Measurements from ENCODE around the gene TRAF5.
"Not testable (repeated sequence)": the region's sequence is repeated elsewhere in the genome, so short reads cannot be mapped to it uniquely, and the experiment has no call there.

TRAF5 gene

DNA sequence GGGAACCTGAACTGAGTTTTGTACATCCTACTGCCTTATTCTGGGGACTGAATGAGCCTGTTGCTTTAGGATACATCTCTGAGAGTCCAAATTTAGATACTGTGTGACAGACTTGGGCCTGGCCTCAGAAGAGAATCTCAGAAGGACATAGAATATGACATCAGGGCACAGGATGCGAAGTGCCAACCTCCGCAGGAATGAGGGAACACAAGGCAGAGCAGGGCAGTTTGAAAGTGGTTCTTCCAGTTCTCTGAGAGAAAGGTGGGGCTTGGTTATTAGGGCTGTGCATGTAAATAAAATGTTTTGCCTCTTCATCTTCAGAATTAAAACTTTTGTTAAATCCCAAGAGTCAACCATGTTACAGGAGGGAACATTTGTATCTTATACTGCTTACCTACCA, 23.1 kb downstream of the TRAF5 start:
- DNase-seq: no peak

DNA sequence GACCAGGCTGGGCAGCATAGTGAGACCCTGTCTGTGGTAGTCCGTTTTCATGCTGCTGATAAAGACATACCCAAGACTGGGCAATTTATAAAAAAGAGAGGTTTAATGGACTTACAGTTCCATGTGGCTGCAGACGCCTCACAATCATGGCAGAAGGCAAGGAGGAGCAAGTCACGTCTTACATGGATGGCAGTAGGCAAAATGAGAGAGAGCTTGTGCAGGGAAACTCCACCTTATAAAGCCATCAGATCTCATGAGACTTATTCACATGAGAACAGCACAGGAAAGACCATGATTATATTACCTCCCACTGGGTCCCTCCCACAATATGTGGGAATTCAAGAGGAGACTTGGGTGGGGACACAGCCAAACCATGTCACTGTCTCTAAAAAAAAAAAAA, 25.4 kb downstream of the TRAF5 start:
- not testable (repeated sequence) for DNase-seq

DNA sequence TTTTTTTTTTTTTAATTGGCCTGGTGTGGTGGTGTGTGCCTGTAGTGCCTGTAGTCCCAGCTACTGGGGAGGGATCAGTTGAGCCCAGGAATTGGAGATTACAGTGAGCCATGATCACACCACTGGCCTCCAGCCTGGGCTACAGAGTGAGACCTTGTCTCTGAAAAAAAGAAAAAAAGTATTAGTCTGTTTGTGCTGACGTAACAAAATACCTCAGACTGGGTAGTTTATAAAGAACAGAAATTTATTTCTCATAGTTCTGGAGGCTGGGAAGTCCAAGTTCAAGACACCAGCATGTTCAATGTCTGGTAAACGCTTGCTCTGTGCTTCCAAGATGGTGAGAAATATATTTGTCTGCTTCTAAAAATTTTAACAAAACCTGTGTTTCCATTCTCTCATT, 25.8 kb downstream of the TRAF5 start:
- DNase-seq: no peak

DNA sequence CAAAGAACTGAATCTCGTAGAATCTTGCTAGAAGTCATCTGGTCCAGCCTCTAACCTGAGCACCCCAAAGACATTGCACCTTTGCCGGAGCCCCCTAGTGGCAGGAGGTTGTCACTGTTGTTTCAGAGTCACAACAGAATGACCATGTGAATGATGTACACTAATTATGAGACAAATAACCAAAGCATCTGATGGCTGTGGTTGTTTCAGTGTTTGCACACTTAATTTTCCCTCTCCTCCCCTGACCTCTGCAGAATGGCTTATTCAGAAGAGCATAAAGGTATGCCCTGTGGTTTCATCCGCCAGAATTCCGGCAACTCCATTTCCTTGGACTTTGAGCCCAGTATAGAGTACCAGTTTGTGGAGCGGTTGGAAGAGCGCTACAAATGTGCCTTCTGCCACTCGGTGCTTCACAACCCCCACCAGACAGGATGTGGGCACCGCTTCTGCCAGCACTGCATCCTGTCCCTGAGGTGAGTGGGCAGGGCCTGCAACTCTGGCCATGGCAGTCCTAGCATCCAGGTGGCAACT, 26.4 kb downstream of the TRAF5 start:
- DNase-seq: no peak

DNA sequence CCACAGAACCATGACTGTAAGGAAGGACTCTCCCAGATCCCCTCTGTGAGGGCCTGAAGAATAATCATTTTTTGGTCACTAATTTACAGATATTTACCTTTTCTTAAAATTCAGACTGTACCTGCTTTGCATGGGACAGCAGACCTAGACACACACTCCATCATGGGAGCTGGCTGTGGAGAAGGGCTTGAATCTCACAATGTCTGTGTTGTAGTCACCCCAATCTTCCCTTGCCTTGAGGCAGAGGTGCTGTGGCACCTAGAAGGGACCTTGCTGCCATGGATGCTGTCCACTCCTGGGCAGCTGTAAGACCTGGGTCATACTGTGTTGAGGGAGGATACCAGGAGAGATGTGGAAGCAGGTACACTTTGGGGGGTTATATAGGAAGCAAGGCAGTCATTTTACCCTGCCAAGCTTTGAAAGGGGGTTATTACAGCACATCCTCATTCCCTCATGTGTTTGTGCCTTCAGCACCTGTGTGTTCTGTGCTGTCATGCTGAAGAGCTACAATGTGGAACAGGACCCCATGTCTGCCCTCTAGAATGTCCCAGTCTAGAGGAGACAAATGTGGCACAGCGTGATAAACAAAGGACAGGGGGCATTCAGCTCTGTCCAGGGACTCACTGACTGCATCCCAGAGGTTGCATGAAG, 27.1 kb downstream of the TRAF5 start:
- DNase-seq: no peak

DNA sequence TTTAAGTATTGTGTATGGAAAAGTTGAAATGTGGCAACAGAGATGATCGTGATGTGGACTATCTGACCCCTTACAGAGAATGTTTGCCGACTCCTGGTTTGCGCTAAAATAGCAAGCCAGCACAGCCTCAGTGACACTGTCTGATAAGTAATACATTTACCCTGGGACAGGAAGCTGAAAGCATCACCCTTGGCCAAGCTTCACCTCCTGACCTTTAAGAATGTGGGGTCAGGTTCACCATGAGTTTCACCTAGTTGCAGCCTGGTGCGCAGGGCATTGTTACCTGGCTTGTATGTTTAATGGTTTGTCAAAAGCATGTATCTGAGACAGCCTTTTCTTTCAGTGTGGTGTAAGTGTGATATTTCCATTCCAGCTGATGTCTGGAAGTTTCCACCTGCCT, 29.2 kb downstream of the TRAF5 start:
- no peak for DNase-seq

DNA sequence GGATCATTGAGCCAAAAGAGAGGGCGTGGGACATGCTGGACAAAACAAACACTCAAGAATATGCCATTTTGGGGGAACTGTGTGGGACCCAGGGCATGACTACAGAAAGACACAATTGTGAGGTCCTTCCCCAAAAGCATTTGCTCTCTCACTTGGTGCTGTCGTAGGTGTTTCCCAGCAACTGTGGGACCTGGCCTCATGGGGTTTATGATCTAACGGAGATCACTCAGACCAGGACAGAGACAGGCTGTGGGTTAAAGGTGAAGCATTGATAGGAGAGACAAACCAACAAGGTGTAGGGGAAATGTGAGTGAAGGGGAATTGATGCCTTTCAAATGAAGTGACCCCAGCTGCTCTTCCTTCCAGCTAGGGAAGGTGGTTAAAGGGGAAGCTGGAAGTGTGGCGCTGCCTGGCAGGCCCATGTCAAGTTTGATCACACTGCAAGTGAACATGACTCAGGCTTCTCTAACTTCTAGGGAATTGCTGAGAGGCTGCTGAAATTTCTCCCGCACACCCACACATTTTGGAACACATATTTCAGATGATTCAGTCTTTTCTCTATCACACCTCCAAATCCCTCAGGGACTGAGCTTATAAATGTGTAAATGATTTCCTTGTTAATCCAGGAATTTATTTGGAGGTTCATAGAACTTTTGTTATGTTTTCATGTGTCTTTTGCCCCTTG, 30.2 kb downstream of the TRAF5 start:
- no peak for DNase-seq

DNA sequence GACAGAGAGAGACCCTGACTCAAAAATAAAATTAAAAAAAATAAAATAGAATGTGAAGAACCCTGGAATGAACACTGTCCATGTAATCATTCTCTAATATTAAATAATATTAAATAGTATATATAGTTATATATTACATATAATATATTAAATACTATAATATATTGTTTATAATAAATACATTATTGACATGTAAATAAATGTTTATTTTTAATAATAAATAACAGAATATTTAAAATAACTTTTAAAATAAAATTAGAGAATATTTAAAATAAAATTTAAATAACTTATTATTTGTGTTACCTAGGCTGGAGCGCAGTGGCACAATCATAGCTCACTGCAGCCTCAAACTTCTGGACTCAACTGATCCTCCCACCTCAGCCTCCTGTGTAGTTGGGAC, 32.1 kb downstream of the TRAF5 start:
- DNase-seq: no peak

DNA sequence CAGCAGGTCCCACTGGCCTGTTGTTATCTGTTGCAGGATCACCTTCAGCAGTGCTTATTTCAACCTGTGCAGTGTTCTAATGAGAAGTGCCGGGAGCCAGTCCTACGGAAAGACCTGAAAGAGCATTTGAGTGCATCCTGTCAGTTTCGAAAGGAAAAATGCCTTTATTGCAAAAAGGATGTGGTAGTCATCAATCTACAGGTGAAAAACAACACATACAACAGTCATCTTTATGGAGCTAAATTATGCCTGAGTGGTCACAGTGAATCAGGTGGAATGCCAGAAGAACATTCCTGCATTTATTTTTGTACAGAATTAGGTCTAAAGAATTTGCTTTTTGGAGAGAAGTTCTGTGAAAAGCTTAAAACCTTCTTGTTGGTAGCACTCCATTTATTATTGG, 33.2 kb downstream of the TRAF5 start:
- no peak for DNase-seq

DNA sequence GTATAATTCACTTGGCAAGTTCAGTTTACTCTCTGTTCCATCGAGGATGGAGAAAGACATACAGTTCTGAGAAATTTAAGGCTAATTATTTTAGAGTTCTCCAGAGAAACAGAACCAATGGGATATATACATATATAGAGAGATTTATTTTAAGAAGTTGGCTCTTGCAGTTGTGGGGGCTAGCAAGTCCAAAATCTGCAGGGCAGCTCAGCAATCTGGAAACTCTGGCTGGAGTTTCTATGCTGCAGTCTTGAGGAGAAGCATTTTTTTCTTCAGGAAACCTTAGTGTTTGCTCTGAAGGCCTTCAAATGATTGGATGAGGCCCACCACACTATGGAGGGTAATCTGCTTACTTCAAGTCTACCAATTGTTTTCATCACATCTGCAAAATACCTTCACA, 34.6 kb downstream of the TRAF5 start:
- DNase-seq: no peak

DNA sequence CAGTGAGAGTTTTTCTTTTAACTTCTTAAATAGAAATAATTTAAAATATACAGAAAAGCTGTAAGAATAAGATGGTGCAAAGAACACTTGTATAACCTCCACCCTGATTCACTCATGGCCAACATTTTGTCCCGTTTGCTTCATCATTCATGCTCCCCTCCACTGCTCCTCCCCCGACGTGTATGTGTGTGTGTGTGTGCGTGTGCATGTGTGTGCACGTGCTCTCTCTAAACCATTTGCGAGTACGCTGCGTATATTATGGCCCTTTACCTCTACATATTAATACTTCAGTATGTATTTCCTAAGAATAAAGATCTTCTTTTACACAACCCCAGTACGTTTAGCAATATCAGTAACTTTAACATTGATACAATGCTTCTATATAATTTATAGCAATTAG, 43.0 kb downstream of the TRAF5 start:
- DNase-seq: no peak

DNA sequence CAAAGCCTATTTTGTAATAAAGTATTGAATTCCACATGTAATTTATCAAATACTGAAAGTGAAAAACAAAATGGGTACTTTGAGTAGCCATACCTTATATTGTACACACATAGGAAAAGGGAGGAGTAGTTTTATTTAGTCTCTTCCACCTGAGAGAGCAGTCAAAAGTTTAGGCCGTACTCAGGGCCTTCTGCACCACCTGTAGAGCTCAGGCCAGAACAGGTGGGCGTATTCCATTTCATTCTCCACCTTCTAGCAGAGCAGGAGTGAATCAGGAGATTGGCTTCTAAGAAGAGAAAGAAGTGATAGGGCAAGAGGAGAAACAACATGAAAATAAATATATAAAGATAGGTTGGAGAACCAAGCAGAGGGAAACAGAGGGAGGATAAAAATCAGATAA, 44.0 kb downstream of the TRAF5 start:
- no peak for DNase-seq

DNA sequence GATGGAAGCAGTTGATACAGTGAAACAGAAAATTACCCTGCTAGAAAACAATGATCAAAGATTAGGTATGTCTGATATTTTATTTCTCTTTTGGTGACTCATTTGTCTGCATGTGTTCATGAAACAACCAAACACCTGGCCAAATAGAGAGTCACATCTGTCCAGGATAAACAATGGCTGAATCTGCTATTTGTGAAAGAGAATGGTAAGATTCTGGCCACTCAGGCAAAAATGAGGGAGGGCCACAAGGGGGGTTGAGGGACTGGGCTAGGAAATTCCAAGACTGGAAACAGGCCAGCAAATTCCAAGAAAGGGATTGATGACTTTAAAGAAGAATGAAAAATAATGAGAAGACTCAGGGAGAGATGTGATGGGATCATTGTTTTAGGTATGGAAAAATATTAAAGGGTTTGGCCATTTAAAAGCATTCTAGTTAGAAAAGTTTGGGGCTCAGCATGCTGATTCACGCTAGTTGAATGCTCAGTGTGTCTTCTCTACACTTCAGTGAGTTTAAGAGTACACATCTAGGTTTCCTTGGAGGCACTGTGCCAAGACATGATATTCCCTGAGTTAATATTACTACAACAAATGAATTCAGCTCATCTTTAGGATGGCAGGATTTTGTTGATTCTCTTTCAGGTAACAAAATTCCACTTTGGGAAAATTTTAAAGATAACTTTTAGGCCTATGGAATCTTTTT, 44.9 kb downstream of the TRAF5 start:
- no peak for DNase-seq

DNA sequence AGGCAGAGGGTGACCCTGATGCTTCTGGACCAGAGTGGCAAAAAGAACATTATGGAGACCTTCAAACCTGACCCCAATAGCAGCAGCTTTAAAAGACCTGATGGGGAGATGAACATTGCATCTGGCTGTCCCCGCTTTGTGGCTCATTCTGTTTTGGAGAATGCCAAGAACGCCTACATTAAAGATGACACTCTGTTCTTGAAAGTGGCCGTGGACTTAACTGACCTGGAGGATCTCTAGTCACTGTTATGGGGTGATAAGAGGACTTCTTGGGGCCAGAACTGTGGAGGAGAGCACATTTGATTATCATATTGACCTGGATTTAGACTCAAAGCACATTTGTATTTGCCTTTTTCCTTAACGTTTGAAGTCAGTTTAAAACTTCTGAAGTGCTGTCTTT, 45.8 kb downstream of the TRAF5 start:
- DNase-seq: no peak

DNA sequence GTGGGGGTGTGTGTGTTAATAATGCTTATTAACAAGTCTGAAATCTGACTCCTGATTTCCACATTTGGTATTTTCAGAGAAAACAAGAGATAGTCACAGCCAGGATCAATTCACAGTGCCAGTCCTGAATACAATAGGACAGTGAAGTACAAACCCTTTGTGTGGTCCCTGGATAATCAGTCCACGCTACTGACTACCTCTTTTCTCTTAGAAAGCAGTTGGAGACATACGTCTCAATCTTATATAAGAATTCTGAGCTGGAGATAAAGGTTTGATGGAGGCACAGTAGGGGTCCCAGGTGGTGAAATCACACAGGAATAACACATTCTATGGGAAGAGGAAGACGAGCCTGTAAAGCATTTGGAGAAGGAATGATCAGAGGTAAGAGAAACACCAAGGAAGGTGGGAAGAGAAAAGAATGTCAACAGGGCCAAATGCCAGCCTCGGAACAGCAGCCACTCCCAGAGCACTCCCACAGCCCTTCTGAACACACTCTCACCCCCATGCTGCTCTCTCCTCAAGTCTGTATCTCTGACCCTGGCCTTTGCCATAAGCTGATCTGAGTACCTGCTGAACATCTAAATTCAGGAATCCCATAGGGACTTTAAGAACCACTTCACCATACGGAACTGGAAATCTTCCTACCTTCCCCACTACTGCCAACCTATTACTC, 48.6 kb downstream of the TRAF5 start:
- DNase-seq: no peak

DNA sequence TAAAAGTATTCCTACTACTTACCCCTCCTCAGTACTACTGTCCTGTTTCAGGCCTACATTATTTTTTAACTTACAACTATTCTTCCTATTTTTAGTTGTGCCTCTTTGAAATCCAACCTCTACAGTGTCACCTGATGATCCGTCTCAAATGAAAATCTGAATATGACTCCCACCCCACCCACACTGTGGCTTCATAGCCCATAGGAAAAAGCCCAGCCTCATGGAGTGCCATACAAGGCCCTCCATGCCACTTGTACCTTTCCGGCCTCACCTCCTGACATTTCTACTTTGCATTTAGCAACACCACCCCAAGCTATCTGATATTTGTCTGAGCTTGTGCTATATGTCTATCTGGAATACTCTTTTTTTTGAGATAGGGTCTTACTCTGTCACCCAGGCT, 49.3 kb downstream of the TRAF5 start:
- DNase-seq: no peak

DNA sequence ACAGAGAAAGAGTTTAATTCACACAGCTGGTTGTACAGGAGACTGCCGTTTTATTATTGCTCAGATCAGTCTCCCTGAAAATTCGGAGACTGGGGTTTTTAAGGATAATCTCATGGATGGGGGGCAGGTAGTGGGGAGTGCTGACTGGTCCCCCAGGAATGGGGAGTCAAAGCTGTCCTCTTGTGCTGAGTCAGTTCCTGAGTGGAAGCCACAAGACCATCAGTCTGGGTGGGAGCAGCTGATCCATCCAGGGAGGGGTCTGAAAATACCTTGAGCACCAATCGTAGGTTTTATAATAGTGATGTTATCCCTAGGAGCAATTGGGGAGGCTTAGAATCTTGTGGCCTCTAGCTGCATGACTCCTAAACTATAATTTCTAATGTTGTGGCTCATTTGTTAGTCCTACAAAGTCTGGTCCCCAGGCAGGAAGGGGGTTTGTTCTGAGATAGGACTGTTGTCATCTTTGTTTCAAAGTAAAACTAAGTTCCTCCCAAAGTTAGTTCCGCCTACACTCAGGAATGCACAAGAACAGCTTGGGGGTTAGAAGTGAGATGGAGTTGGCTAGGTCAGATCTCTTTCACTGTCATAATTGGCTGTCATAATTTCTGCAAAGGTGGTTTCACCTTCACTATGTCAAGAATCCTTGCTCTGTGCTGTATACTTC, 50.3 kb downstream of the TRAF5 start:
- no peak for DNase-seq

DNA sequence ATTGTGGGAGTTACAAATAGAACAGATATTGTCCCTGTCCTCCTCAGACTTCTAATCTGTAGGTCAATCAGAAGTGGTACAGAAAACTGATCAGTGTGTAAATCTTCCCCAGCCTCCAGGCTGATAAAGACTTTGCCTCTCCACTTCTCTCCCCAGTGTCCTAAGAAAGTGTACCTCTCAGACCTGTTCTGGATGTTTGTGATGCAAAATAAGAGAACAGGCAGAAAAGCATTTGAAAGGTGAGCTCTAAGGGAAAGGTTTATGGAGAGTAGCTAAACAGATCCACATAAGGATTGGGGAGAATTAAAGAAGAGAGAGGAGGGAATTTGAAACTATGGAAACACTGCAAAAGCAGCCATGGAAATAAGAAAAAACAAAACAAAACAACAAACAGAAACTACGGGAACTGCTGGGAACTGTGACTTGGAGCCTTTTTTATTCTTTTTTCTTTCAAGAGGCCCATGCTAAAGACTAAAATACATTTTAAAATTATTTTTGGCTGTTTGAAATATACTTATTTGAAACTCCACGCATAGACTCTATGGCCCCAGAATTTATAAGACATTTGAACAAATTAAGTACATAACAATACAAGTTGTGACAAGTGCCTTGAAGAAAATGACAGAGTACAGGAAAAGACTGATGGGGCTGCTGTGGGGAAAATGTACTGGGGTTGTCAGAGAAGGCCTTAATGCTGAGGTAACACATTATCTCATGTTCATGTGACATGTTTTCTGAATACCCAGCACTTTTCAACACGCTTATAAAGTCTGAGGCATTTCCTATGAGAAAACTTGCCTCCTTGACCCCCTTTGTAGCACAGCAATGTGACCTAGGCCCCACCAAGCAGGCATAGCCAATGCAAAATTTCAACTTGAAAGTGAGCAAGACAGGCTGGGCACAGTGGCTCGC, 51.2 kb downstream of the TRAF5 start:
- DNase-seq: no peak

DNA sequence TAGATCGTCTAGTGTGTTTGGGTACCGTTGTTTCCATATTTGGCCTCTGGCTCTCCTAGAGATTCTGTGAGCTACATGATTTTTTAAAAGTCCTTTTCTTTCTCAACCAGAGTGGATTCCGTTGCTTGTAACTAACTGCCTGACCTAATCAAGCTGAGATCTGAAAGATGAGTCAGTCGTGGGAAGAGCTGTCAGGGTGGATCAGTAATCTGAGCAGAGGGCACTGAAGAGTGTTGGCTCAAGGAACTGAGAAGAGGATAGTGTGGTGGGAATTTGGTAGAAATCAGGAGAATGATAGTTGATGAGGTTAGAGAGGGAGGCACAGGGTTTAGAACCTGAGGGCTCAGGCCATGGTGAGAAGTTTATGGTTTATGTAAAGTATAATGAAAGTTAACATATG, 52.2 kb downstream of the TRAF5 start:
- DNase-seq: no peak

DNA sequence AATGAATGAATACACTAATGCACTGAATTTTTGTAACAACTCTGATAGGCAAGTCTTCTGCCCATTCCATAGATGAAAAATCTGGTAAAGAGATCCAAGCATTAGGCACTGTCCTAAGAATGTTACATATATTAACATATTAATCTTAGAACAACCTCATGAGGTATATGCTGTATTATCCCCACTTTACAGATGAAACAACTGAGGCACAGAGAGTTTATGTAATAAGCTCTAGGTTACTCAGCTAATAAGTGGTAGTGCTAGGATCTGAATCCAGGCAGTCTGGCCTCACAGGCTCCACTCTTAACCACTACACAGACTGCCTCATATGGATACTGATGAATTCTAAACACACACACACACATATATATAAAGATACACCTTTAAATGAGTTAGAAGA, 52.8 kb downstream of the TRAF5 start:
- no peak for DNase-seq

DNA sequence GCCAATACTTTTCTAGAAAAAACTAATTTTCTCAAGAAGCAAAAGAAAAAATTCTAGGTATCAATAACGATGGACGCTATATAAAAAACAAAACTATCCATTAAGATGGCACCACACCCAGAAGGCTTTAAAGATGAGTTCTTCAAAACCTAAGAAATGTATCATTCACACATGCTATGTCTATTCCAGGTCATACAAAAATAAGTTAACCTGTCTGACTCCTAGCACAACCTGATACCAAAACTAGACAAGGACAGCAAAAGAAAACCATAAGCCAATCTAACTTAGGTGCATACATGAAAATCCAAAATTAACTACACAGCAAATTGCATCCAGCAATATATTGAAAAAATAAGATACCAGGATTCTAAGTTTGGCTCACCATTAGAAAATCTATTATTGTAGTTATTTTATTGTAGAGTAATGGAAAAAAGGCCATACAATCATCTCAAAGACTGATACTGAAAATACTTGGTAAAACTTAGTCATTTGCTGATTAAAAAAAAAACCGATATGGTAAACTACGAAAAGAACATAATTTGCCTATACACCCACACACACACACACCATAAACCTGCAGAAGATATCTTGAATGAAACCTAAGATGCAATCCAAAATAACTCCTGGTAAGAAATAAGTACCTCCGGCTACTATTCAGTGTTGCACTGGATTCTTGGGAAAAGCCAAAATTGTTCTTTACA, 55.0 kb downstream of the TRAF5 start:
- no peak for DNase-seq

Data from NCI-H774 (cell line).